Sigmoid colon (tissue), 7 donors: ENCODE results near the gene PREX1. TPM values are rescaled to one million over a fixed set of nuclear protein-coding genes. Genes with fewer than 3 reads are reported as not detected.
"Not testable (repeated sequence)": the region's sequence is repeated elsewhere in the genome, so short reads cannot be mapped to it uniquely, and the experiment has no call there.

Experiments used
- DNase-seq: peaks from one replicate; pipeline ENCODE4 v3.0.0-alpha.2; 2019
- H3K27ac ChIP-seq, 4 donors: fragments of 200-600 bp; sonication (generic); one replicate each; pipeline ENCODE4 v1.5.1; 2016 to 2019; ENCODE audit warnings: mild to moderate bottlenecking in 1 of 4
- H3K27me3 ChIP-seq, 3 donors: fragments of 200-600 bp; sonication (generic); one replicate each; pipeline ENCODE4 v1.5.1; 2019; ENCODE audit warnings: mild to moderate bottlenecking in 1 of 3
- H3K36me3 ChIP-seq, 4 donors: fragments of 200-600 bp; sonication (generic); one replicate each; pipeline ENCODE4 v1.5.1; 2016 to 2019
- H3K4me1 ChIP-seq, 4 donors: fragments of 200-600 bp; sonication (generic); one replicate each; pipeline ENCODE4 v1.5.1; 2017 to 2019
- H3K4me3 ChIP-seq, 4 donors: fragments of 200-600 bp; sonication (generic); one replicate each; pipeline ENCODE4 v1.5.1; 2017 to 2019; ENCODE audit warnings: mild to moderate bottlenecking in 2 of 4, moderate library complexity in 1 of 4
- H3K9me3 ChIP-seq, 4 donors: fragments of 200-600 bp in 3 of 4; sonication (generic) in 3 of 4; one replicate each; pipeline versions ENCODE4 v1.5.1 to v1.6.1; 2013 to 2019
- EP300 ChIP-seq, 4 donors: sonication (generic); formaldehyde crosslinking; IDR thresholded peaks; one replicate each; pipeline ENCODE4 v1.6.1; 2017; ENCODE audit warnings: antibody characterized with exemption in 4 of 4
- POLR2A ChIP-seq, 2 donors: fragments of 450-650 bp; IDR thresholded peaks; one replicate each; pipeline ENCODE4 v1.6.1; 2016; ENCODE audit warnings: antibody characterized with exemption in 2 of 2, mild to moderate bottlenecking in 2 of 2, moderate library complexity in 2 of 2
- POLR2AphosphoS5 ChIP-seq, 4 donors: sonication (generic); formaldehyde crosslinking; IDR thresholded peaks; one replicate each; pipeline ENCODE4 v1.6.1; 2017; ENCODE audit warnings: antibody characterized with exemption in 4 of 4
- WGBS, 2 donors: extraction: QIAGEN DNeasy Blood & Tissue Kit; methylation state at CpG; one replicate each; pipeline ENCODE4 v1.1.7; 2013; 5-methylcytosine and 5-hydroxymethylcytosine counted together
- intact Hi-C: fragments of 100-400 bp; cut with DNase I; formaldehyde crosslinking; loops from one replicate; pipeline ENCODE4 v1.15.1; 2023
- polyA plus RNA-seq, 3 donors: library from polyadenylated mRNA; stranded (reverse); fragments of 200-250 nt; gene quantifications; one replicate each; pipeline ENCODE4 v1.2.3, GENCODE V29; 2013
- total RNA-seq, 4 donors: library from RNA; depleted of rRNA; stranded (reverse); fragments of >200 nt; gene quantifications; one replicate each; pipeline ENCODE4 v1.1.0, GENCODE V29; 2016
- TF ChIP-seq, protein P1 (sequence below), 4 experiments: fragments of 450-650 bp in 3 of 4; fragments of 200-600 bp in 1 of 4; IDR thresholded peaks; one replicate each; pipeline ENCODE4 v1.5.1; 2016 to 2019; ENCODE audit warnings: antibody characterized with exemption in 4 of 4, mild to moderate bottlenecking in 3 of 4, moderate library complexity in 2 of 4
- donor health status: healthy with polysubstance abuse.
- donor health status: Bipolar disorder and iron deficiency.
- donor health status: healthy.

The PREX1 gene
- total and polyA plus RNA-seq, 7 donors = 5.4 to 22.9 (median 15.5) TPM

DNA sequence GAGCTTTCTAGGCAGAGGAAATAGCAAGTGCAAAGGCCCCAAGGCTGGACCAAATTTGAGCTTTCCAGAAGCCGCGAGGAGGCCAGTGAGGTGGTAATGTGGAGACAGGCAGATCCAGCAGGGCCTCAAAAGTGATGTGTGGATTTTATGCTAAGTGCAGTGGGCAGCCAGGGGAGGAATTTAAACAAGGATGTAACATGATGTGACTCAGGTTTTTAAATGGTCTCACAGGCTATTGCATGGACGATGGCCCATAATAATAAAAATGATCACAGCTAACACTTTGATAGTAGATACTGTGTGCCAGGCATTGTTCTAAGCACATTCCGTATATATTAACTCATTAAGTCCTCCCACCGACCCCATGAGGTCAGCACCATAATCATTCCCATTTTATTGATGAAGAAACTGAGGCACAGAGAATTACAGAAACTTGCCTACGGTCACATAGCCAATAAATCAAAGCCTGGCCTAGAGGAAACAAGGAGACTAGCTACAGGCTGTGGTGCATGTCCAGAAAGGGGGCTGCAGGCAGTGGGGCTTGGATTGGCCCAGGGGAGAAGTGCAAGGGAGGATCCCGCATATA, 18.0 kb upstream of the PREX1 start:
- TF ChIP-seq POLR2AphosphoS5 (IDR thresholded peaks at IDR 0.05) (no peak), EP300 (IDR thresholded peaks at IDR 0.05) (no peak), POLR2A (IDR thresholded peaks at IDR 0.05) (no peak)
- TF ChIP-seq, protein P1, sequence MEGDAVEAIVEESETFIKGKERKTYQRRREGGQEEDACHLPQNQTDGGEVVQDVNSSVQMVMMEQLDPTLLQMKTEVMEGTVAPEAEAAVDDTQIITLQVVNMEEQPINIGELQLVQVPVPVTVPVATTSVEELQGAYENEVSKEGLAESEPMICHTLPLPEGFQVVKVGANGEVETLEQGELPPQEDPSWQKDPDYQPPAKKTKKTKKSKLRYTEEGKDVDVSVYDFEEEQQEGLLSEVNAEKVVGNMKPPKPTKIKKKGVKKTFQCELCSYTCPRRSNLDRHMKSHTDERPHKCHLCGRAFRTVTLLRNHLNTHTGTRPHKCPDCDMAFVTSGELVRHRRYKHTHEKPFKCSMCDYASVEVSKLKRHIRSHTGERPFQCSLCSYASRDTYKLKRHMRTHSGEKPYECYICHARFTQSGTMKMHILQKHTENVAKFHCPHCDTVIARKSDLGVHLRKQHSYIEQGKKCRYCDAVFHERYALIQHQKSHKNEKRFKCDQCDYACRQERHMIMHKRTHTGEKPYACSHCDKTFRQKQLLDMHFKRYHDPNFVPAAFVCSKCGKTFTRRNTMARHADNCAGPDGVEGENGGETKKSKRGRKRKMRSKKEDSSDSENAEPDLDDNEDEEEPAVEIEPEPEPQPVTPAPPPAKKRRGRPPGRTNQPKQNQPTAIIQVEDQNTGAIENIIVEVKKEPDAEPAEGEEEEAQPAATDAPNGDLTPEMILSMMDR (IDR thresholded peaks at IDR 0.05) = no peak
- DNase-seq = no peak
- intact Hi-C loops = no loop called here
- Histone ChIP-seq H3K36me3 (no peaks in the 10 kb centered on the region), H3K4me1 (peaks cover 0 to 3% (median 0%) of the 10 kb centered on the region in 4 donors), H3K9me3 (no peaks in the 10 kb centered on the region), H3K27ac (no peak overlapping the region), H3K27me3 (no peaks in the 10 kb centered on the region), H3K4me3 (no peak overlapping the region)
- 74 to 88% methylated on average over 7 of the region's 7 CpGs for WGBS, 2 donors

DNA sequence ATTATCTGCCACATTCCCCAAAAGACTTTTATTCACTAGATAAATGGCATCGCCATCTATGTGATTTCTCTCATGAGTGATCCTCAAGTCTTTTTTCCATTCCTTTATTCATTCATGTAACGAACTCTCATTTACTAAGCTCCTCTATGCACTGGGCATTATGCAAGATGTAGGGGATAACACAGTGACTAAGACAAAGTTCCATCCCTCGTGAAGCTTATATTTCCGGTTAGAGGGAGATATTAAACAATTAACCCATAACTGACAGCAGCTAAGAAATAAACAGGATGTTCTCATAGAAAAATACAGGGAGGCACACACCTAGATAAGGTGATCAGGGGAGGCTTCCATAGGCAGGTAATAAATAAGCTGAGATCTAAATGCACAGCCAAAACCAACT, 17.2 kb upstream of the PREX1 start:
- Histone ChIP-seq H3K9me3 (no peaks in the 10 kb centered on the region), H3K27me3 (no peaks in the 10 kb centered on the region), H3K27ac (no peak overlapping the region), H3K4me1 (peaks cover 0 to 3% (median 0%) of the 10 kb centered on the region in 4 donors), H3K4me3 (no peak overlapping the region), H3K36me3 (no peaks in the 10 kb centered on the region)
- TF ChIP-seq, protein P1 (IDR thresholded peaks at IDR 0.05) = no peak
- TF ChIP-seq POLR2A (IDR thresholded peaks at IDR 0.05) (no peak), EP300 (IDR thresholded peaks at IDR 0.05) (no peak)
- no peak for DNase-seq
- intact Hi-C loops = no loop called here
- 46 to 65% methylated on average over 4 of the region's 4 CpGs for WGBS, 2 donors

DNA sequence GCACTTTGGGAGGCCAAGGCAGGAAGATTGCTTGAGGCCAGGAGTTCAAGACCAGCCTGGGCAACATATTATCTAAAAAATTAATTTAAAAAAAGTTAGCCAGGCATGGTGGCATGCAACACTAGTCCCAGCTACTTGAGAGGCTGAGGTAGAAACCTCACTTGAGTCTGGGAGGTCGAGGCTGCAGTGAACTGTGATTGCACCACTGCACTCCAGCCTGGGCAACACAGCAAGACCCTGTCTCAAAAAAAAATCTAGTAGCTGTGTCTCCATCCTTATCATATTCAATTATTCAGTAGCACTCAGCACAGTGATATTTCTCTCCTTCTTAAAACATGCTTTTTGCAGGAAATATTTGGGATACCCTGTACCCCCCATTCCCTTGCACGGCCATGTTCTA, 16.1 kb upstream of the PREX1 start:
- WGBS, 2 donors = 74 to 85% methylated on average over 2 of the region's 2 CpGs
- DNase-seq = not testable (repeated sequence)

DNA sequence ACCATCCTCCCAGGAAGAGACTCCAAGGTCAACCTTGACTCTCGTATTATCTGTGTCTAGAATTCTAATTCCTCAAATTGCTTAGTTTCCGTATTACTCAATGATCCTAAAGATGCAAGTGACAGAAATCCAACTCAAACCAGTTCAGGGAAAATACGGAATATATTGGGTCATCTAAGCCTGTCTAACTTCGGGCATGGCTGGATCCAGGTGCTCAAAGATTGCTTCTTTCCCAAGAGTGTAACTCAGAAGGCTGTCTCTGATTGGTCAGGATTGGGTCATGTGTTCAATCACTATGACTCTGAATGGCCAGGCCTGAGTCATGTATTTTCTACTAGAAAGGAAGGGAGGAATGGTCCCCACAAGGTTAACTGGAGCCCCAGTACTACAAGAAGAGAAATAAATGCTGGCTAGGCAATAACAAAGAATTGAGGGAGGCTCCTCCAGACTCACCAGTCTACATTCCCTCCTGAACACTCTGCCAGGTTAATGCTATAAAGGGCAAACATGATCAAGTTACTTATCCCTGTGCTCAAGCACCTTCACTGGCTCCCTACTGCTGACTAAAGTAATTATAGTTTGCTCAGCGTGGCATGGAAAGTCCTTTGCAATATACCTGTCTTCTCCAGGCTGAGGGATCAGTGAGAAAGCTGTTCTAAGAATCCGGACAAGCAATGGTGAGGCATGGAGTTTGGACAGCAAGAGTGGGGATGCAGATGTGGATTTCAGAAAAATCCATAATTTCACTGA, 15.4 kb upstream of the PREX1 start:
- no peaks in the 10 kb centered on the region for H3K9me3 ChIP-seq
- no peak overlapping the region for H3K27ac ChIP-seq
- H3K36me3 ChIP-seq = no peaks in the 10 kb centered on the region
- H3K4me1 ChIP-seq = peaks cover 0 to 3% (median 0%) of the 10 kb centered on the region in 4 donors
- H3K27me3 ChIP-seq = no peaks in the 10 kb centered on the region
- WGBS, 2 donors = 81 to 83% methylated on average over 6 of the region's 6 CpGs
- intact Hi-C loops = no loop called here
- H3K4me3 ChIP-seq = no peak overlapping the region
- no peak for DNase-seq
- TF ChIP-seq, protein P1 (IDR thresholded peaks at IDR 0.05) = no peak
- no peak for TF ChIP-seq EP300 (IDR thresholded peaks at IDR 0.05)
- TF ChIP-seq POLR2AphosphoS5 (IDR thresholded peaks at IDR 0.05) = no peak

More for the DNA sequence above, 16.1 kb upstream of the PREX1 start:
- H3K36me3 ChIP-seq, H3K9me3 ChIP-seq, intact Hi-C loops, H3K27ac ChIP-seq, H3K4me1 ChIP-seq, H3K27me3 ChIP-seq, H3K4me3 ChIP-seq: not testable (repeated sequence)

DNA sequence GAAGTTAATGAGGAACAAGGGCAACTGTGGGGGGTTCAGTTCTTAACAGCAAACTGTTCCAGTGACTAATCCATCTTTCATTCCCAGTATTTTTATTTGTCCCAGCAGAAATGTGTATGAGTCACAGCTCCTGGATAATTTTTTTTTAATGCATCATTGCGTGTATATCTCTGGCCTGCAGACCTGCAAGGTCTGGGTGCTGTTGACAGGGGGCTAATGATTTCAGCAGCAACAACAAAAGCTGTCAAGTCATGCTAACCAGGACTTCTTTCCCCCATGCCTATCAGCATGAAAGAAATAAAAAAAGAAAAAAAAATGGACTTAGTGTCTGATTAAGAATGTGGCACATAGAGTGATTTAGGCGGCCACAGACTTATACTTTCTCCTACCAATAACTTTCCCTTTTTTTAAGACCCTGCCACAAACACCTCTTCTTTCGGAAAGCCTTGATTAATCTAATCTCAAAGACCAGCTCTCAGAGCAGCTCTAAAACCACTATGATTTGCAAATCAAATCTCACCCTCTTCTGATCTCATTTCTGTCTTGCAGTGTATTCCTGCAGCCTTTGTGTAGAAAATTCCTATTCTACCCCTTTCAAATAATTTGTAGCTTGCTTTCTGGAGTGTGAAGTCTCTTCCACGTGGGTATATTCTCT, 14.2 kb upstream of the PREX1 start:
- intact Hi-C loops = no loop called here
- no peak for DNase-seq
- no peaks in the 10 kb centered on the region for H3K36me3 ChIP-seq
- 69 to 76% methylated on average over 4 of the region's 4 CpGs for WGBS, 2 donors
- no peak overlapping the region for H3K4me3 ChIP-seq
- H3K27me3 ChIP-seq = no peaks in the 10 kb centered on the region
- no peak overlapping the region for H3K27ac ChIP-seq
- TF ChIP-seq, protein P1 (IDR thresholded peaks at IDR 0.05) = no peak
- TF ChIP-seq EP300 (IDR thresholded peaks at IDR 0.05) = no peak
- TF ChIP-seq POLR2A (IDR thresholded peaks at IDR 0.05) = no peak
- H3K4me1 ChIP-seq = peaks cover 0 to 3% (median 0%) of the 10 kb centered on the region in 4 donors
- no peaks in the 10 kb centered on the region for H3K9me3 ChIP-seq
